Measurements from ENCODE around the gene DLD. TPM values are rescaled to one million over a fixed set of nuclear protein-coding genes. Genes with fewer than 3 reads are reported as not detected.

Gene DLD
- total and polyA plus RNA-seq, 9 of the 15 experiments (the other 6 are each of a cell fraction or from before 2014, with no cell fraction given), result 130 to 639 (median 247) TPM

DNA sequence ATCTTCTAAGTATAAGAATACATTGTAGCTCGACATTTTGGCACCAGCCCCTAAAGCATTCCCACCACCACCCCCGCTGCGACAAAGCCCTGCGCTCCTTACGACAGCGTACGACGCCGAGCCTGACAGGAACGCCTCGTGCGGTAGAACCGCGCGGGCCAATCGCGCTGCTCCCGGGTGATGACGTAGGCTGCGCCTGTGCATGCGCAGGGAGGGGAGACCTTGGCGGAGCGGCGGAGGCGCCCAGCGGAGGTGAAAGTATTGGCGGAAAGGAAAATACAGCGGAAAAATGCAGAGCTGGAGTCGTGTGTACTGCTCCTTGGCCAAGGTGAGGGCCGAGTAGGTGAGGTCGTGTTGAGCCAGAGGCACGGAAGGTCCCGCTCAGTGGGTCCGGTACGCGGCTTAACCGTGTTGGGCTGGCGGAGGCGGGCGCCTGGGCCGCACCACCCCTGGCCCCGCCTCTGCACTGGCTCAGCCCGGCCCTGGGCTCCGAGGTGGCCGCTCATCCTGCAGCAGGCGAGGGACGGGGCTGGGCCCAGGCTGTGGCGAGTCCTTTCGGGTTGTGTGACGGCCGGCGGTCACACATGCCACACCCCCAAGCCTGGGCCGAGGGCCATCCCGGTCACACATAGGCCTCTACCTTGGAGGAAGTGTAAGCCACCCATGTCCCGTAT lies at the start of gene DLD (continued):
- TF ChIP-seq, protein P1, sequence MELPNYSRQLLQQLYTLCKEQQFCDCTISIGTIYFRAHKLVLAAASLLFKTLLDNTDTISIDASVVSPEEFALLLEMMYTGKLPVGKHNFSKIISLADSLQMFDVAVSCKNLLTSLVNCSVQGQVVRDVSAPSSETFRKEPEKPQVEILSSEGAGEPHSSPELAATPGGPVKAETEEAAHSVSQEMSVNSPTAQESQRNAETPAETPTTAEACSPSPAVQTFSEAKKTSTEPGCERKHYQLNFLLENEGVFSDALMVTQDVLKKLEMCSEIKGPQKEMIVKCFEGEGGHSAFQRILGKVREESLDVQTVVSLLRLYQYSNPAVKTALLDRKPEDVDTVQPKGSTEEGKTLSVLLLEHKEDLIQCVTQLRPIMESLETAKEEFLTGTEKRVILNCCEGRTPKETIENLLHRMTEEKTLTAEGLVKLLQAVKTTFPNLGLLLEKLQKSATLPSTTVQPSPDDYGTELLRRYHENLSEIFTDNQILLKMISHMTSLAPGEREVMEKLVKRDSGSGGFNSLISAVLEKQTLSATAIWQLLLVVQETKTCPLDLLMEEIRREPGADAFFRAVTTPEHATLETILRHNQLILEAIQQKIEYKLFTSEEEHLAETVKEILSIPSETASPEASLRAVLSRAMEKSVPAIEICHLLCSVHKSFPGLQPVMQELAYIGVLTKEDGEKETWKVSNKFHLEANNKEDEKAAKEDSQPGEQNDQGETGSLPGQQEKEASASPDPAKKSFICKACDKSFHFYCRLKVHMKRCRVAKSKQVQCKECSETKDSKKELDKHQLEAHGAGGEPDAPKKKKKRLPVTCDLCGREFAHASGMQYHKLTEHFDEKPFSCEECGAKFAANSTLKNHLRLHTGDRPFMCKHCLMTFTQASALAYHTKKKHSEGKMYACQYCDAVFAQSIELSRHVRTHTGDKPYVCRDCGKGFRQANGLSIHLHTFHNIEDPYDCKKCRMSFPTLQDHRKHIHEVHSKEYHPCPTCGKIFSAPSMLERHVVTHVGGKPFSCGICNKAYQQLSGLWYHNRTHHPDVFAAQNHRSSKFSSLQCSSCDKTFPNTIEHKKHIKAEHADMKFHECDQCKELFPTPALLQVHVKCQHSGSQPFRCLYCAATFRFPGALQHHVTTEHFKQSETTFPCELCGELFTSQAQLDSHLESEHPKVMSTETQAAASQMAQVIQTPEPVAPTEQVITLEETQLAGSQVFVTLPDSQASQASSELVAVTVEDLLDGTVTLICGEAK (IDR thresholded peaks at IDR 0.05), result no peak; the same call in 1 of the 2 replicates
- TF ChIP-seq, protein P1 (CRISPR knock-in tag; IDR thresholded peaks at IDR 0.05), result no peak
- TF ChIP-seq, protein P2, sequence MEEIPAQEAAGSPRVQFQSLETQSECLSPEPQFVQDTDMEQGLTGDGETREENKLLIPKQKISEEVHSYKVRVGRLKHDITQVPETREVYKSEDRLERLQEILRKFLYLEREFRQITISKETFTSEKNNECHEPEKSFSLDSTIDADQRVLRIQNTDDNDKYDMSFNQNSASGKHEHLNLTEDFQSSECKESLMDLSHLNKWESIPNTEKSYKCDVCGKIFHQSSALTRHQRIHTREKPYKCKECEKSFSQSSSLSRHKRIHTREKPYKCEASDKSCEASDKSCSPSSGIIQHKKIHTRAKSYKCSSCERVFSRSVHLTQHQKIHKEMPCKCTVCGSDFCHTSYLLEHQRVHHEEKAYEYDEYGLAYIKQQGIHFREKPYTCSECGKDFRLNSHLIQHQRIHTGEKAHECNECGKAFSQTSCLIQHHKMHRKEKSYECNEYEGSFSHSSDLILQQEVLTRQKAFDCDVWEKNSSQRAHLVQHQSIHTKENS (CRISPR knock-in tag; IDR thresholded peaks at IDR 0.05), result no peak
- TF ChIP-seq, protein P3, sequence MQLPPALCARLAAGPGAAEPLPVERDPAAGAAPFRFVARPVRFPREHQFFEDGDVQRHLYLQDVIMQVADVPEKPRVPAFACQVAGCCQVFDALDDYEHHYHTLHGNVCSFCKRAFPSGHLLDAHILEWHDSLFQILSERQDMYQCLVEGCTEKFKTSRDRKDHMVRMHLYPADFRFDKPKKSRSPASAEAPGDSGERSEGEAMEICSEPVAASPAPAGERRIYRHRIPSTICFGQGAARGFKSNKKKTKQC (CRISPR knock-in tag; IDR thresholded peaks at IDR 0.05), result peak; percentile 75; the same call in 1 of the 2 replicates
- TF ChIP-seq CBFB (CRISPR knock-in tag; IDR thresholded peaks at IDR 0.05), result peak; percentile 81; the same call in 1 of the 2 replicates
- no peak for TF ChIP-seq KLF10 (CRISPR knock-in tag; IDR thresholded peaks at IDR 0.05)
- TF ChIP-seq KLF13 (tag; IDR thresholded peaks at IDR 0.05; ENCODE audit: borderline replicate concordance, low read depth), result peak; percentile 84; the same call in 1 of the 2 replicates
- TF ChIP-seq ZFP36 (IDR thresholded peaks at IDR 0.05; ENCODE audit: low read depth, low read length, partially characterized antibody), result peak; percentile 18
- TF ChIP-seq, protein P4, sequence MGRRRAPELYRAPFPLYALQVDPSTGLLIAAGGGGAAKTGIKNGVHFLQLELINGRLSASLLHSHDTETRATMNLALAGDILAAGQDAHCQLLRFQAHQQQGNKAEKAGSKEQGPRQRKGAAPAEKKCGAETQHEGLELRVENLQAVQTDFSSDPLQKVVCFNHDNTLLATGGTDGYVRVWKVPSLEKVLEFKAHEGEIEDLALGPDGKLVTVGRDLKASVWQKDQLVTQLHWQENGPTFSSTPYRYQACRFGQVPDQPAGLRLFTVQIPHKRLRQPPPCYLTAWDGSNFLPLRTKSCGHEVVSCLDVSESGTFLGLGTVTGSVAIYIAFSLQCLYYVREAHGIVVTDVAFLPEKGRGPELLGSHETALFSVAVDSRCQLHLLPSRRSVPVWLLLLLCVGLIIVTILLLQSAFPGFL (CRISPR knock-in tag; IDR thresholded peaks at IDR 0.05), result peak; percentile 65; the same call in 1 of the 2 replicates
- TF ChIP-seq, protein P5, sequence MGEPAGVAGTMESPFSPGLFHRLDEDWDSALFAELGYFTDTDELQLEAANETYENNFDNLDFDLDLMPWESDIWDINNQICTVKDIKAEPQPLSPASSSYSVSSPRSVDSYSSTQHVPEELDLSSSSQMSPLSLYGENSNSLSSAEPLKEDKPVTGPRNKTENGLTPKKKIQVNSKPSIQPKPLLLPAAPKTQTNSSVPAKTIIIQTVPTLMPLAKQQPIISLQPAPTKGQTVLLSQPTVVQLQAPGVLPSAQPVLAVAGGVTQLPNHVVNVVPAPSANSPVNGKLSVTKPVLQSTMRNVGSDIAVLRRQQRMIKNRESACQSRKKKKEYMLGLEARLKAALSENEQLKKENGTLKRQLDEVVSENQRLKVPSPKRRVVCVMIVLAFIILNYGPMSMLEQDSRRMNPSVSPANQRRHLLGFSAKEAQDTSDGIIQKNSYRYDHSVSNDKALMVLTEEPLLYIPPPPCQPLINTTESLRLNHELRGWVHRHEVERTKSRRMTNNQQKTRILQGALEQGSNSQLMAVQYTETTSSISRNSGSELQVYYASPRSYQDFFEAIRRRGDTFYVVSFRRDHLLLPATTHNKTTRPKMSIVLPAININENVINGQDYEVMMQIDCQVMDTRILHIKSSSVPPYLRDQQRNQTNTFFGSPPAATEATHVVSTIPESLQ (CRISPR knock-in tag; IDR thresholded peaks at IDR 0.05), result peak; percentile 98
- TF ChIP-seq ZNF239 (CRISPR knock-in tag; IDR thresholded peaks at IDR 0.05), result no peak
- peak; percentile 65 for TF ChIP-seq TBP (optimal IDR thresholded peaks at IDR 0.05; ENCODE audit: low read depth, low read length)
- no peak for TF ChIP-seq CREBBP (IDR thresholded peaks at IDR 0.05; ENCODE audit: low read depth, low read length)
